HG02763 (cell line): ENCODE results near the gene SPOCK1.

Source experiments
- ATAC-seq: cut with Tn5 transposase; IDR thresholded peaks from one replicate; pipeline ENCODE4 v1.9.1; 2021; ENCODE audit warnings: mild to moderate bottlenecking, moderate library complexity; ENCODE audit not compliant: unreplicated experiment

Gene SPOCK1

GRCh38 chr5:137496919-137497318 lies 2.2 kb downstream of the SPOCK1 start:
- no peak for ATAC-seq

DNA sequence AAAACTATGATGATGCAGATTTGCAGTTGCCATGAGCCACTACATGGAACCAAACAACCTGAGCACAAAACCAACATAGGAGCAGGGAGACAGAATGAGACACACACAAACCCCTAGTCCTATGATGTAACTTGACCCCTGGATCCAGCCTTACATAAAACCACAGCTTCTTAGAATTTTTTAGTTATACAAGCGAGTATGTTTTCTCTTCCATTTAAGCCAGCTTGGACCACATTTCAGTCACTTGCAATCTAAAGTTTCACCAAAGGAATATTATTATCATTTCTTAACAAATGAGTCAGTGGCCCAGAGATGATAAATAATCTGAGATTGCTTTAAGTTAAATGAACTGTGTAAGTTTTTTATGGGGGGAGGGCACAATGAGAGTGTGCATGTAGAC lies 6.8 kb downstream of the SPOCK1 start:
- ATAC-seq, result no peak

- no peak for ATAC-seq
Measured at GRCh38 chr5:137491121-137491520, 8.0 kb downstream of the SPOCK1 start.

GRCh38 chr5:137490591-137490990 lies 8.5 kb downstream of the SPOCK1 start:
- ATAC-seq, result no peak

GRCh38 chr5:137488974-137489373 lies 10.2 kb downstream of the SPOCK1 start:
- no peak for ATAC-seq

GRCh38 chr5:137488516-137488915 lies 10.6 kb downstream of the SPOCK1 start:
- no peak for ATAC-seq

- no peak for ATAC-seq
Measured at GRCh38 chr5:137487600-137487999, 11.5 kb downstream of the SPOCK1 start.

GRCh38 chr5:137486707-137487106 lies 12.4 kb downstream of the SPOCK1 start:
- ATAC-seq, result no peak

GRCh38 chr5:137481596-137481995 lies 17.5 kb downstream of the SPOCK1 start:
- ATAC-seq, result no peak

GRCh38 chr5:137478043-137478442 lies 21.1 kb downstream of the SPOCK1 start:
- ATAC-seq, result no peak

- ATAC-seq, result no peak
Measured at GRCh38 chr5:137470921-137471220, 28.3 kb downstream of the SPOCK1 start.

DNA sequence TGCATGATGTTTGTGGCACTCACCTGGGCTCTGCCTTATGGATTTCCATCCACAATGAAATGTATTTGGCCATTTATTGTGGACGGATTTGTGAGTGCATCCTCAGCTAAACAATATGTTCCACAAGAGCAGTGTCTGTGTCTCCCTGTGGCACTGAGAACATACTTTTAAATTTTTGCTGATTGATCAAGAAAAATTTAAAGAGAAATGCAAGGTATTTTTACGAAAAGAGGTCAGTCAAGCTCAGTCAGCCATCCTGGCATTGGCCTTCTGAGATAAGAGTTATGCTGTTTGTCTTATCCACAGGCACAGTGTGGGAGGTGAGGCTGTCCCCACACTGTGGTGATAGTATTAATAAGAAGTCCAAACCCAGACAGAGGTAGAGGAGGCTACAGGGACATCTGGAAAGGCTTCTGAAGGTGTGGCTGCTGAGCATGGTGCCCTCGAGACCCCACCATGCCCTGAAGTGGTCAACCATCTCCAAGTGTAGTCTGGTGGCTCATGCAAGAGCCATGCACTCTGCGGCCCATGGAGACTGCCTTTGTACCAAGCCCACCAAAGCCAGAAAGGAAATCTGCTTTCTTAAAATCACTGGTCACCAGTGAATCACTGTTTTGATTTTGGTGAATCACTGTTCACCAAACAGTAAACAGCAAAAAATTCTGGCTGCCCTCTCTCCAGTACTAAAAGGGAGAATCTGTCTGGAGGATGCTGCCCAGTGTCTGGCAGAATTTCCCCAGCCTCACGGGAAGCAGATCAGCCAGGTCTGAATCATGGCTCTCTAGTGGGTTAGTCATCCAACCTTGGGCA lies 28.8 kb downstream of the SPOCK1 start:
- no peak for ATAC-seq

DNA sequence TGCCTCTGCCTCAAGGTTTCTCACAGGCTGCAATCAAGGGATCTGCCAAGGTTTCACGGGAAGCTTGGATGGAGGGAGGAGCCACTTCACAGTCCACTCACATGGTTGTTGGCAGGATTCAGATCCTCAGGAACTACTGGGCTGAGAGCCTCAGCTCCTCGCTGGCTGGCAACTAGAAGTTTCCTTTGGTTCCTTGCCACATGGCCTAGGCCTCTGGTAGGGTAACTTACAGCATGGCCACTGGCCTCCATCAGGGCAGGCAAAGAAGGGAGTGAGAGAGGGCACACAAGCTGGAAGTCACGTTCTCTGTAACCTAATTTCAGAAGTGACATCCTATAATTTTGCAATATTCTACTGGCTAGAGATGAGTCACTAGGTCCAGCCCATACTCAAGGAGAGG lies 32.2 kb downstream of the SPOCK1 start:
- no peak for ATAC-seq

DNA sequence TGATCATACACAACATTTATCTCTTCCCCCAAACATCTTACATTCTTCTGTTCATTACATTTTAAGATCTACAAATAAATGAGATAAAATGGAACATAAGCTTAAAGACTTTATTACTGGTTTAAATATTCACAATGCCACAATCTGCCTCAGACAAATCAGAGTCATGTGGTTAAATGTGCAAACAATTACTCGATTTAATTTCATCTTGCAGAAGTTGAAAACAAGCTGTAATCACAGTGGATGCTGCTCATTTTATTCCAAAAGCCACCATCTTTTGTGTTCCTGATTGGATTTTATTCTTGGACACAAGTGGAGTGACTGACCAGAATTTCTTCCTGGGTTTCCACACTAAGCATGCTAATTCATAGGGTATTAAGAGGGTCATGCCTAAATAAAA lies 33.2 kb downstream of the SPOCK1 start:
- ATAC-seq, result no peak

GRCh38 chr5:137462816-137463520 lies 36.2 kb downstream of the SPOCK1 start:
- ATAC-seq, result no peak

- ATAC-seq, result no peak
Measured at GRCh38 chr5:137462265-137462590, 36.9 kb downstream of the SPOCK1 start.

GRCh38 chr5:137461391-137462264 lies 37.5 kb downstream of the SPOCK1 start:
- no peak for ATAC-seq

- no peak for ATAC-seq
Measured at GRCh38 chr5:137454671-137455070, 44.5 kb downstream of the SPOCK1 start.

DNA sequence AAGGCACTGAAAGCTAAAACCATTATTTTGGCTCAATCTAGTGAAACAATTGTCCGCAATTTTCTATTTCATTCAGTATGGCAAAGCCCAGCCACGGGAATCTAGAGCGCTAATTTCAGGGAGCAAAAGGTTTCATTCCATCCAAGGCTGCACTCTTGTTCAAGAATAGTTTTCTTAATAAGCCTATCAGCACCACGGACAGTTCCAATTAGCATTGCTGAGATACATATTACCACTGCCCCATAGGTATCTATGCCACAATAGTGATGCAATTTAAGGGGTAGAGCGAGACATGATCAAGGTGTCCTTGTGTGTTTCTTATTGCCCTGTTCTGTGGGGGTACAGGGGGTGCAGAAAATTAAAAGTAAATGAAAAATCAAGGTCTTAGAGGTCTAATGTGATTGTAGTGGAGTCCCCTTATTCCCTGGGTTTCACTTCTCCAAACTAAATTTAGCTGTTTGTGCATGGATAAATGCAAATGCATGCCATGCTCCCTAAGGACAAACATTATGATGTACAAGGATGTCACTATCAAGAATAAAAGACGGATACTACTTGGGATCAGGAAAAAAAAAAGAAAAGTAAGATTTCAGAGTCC lies 45.5 kb downstream of the SPOCK1 start:
- no peak for ATAC-seq

DNA sequence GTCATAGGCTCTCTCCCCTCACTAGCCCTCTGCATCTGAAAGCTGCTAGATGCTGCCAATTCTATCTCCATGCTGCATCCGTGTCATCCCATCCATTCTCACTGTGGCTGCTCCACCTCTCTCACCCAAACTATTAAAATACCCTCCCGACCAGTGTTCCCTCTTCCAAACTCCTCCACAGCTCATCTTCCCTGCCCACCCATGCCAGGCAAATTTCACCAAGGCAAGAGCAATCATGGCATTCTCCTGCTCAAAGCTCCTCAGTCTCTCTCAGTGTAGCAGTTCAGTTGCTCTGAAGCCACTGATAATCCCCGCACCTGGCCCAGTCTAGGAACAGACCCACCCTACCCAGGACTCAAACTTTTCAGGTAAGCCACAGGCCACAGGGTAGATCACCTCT lies 48.4 kb downstream of the SPOCK1 start:
- ATAC-seq, result no peak

DNA sequence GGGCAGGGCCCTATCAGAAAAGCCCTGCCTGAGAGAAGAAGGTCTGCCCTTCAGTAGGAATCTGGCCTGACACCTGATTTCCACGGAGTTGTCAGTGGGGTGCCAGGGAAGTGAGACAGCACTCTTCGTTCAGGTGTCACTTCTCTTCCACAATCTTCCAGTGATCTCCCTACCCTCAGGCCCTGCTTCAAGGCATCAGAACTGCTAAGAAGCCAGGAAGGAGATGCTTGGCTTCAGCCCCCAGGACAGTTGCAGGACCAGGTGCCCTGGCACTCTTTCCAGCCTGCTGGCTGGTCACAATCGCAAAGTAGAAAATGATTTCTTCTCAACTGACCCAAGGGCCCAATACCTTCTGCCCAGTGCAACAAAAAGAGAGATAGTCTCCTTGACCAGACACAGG lies 50.3 kb downstream of the SPOCK1 start:
- no peak for ATAC-seq
